Cardiac muscle cell (in vitro differentiated cells and primary cell): ENCODE data around the gene UBE2F. TPM values are rescaled to one million over a fixed set of nuclear protein-coding genes. Genes with fewer than 3 reads are reported as not detected.
"Not testable (repeated sequence)": the region's sequence is repeated elsewhere in the genome, so short reads cannot be mapped to it uniquely, and the experiment has no call there.

Experiments used
- DNase-seq, 2 donors: peaks; one replicate each; pipeline versions ENCODE4 v3.0.0 to v3.0.0-alpha.2; 2010 to 2017; ENCODE audit warnings: low read depth in 1 of 2, low spot score in 1 of 2
- H3K27ac ChIP-seq: fragments of 200-600 bp; sonication (generic); 2 replicates; pipeline ENCODE4 v1.5.1; 2016
- H3K27me3 ChIP-seq: fragments of 200-600 bp; sonication (generic); 2 replicates; pipeline ENCODE4 v1.6.0; 2016; ENCODE audit warnings: control low read depth
- H3K36me3 ChIP-seq: fragments of 200-600 bp; sonication (generic); 2 replicates; pipeline ENCODE4 v1.5.1; 2016; ENCODE audit warnings: control low read depth
- H3K4me1 ChIP-seq: fragments of 200-600 bp; sonication (generic); 2 replicates; pipeline ENCODE4 v1.8.1; 2017; ENCODE audit warnings: low read depth, mild to moderate bottlenecking, mixed run types
- H3K4me3 ChIP-seq: fragments of 200-600 bp; sonication (generic); 2 replicates; pipeline ENCODE4 v1.5.1; 2016; ENCODE audit warnings: mild to moderate bottlenecking
- H3K9me3 ChIP-seq: fragments of 200-600 bp; sonication (generic); 2 replicates; pipeline ENCODE4 v1.5.1; 2017; ENCODE audit warnings: low read depth, mild to moderate bottlenecking, control low read depth
- CTCF ChIP-seq: IDR thresholded peaks from 2 replicates; pipeline ENCODE4 v1.5.1; 2012; ENCODE audit warnings: low read depth, mild to moderate bottlenecking, low read length
- polyA plus RNA-seq: library from polyadenylated mRNA; unstranded; fragments of >200 nt; fragmentation: Nextera tagmentation; extraction: Ambion mirVana; gene quantifications from 2 replicates; pipeline ENCODE4 v1.2.1, GENCODE V29; 2016
- total RNA-seq: library from RNA; depleted of rRNA; stranded (reverse); fragments of >200 nt; gene quantifications from 2 replicates; pipeline ENCODE4 v1.2.3, GENCODE V29; 2016

The UBE2F gene
- total and polyA plus RNA-seq, 2 experiments from 2014 or later = 35.1 to 66.2 TPM

- Histone ChIP-seq H3K9me3 (no peaks in the 10 kb centered on the region), H3K4me1 (peaks cover 3% of the 10 kb centered on the region), H3K4me3 (no peak overlapping the region), H3K27me3 (no peaks in the 10 kb centered on the region), H3K27ac (no peak overlapping the region), H3K36me3 (no peaks in the 10 kb centered on the region)
- TF ChIP-seq CTCF = no peak
- DNase-seq = no peak
Observed at GRCh38 chr2:237980751-237981150, 13.9 kb downstream of the UBE2F start.

GRCh38 chr2:237981621-237982020, 14.8 kb downstream of the UBE2F start:
- DNase-seq, H3K9me3 ChIP-seq, H3K4me3 ChIP-seq, H3K4me1 ChIP-seq, H3K27me3 ChIP-seq, H3K36me3 ChIP-seq, H3K27ac ChIP-seq: not testable (repeated sequence)

GRCh38 chr2:237982039-237982725, 15.4 kb downstream of the UBE2F start:
- Histone ChIP-seq H3K27ac (no peak overlapping the region), H3K9me3 (no peaks in the 10 kb centered on the region), H3K27me3 (no peaks in the 10 kb centered on the region), H3K36me3 (no peaks in the 10 kb centered on the region), H3K4me3 (no peak overlapping the region), H3K4me1 (peaks cover 3% of the 10 kb centered on the region)
- DNase-seq = no peak
- no peak for TF ChIP-seq CTCF

- no peaks in the 10 kb centered on the region for H3K9me3 ChIP-seq
- no peaks in the 10 kb centered on the region for H3K27me3 ChIP-seq
- DNase-seq = no peak
- no peak overlapping the region for H3K4me3 ChIP-seq
- no peaks in the 10 kb centered on the region for H3K36me3 ChIP-seq
- no peak overlapping the region for H3K27ac ChIP-seq
- TF ChIP-seq CTCF = no peak
- H3K4me1 ChIP-seq = peaks cover 3% of the 10 kb centered on the region
Observed at GRCh38 chr2:237983922-237984321, 17.1 kb downstream of the UBE2F start.

GRCh38 chr2:237987268-237987667, 20.5 kb downstream of the UBE2F start:
- Histone ChIP-seq H3K27ac (no peak overlapping the region), H3K27me3 (no peaks in the 10 kb centered on the region), H3K4me3 (no peak overlapping the region), H3K9me3 (no peaks in the 10 kb centered on the region), H3K36me3 (no peaks in the 10 kb centered on the region), H3K4me1 (peaks cover 1% of the 10 kb centered on the region)
- DNase-seq = no peak
- TF ChIP-seq CTCF = no peak

- no peak for TF ChIP-seq CTCF
- Histone ChIP-seq H3K4me1 (no peaks in the 10 kb centered on the region), H3K4me3 (no peak overlapping the region), H3K9me3 (no peaks in the 10 kb centered on the region), H3K27me3 (no peaks in the 10 kb centered on the region), H3K36me3 (peaks cover 3% of the 10 kb centered on the region), H3K27ac (no peak overlapping the region)
- no peak for DNase-seq
Observed at GRCh38 chr2:237993701-237994100, 26.9 kb downstream of the UBE2F start.
